VCaP (cell line): ENCODE results near the gene CALR.

Experiments
- H3K27ac ChIP-seq: fragments of 450-650 bp; 2 replicates; pipeline ENCODE4 v1.5.1; 2017
- CTCF ChIP-seq: fragments of 450-650 bp; conservative IDR thresholded peaks from 2 replicates; pipeline ENCODE4 v1.5.1; 2017; ENCODE audit warnings: mild to moderate bottlenecking, moderate library complexity

Gene CALR

GRCh38 chr19:12924621-12925310 lies 13.6 kb upstream of the CALR start:
- TF ChIP-seq CTCF: no peak
- H3K27ac ChIP-seq: no peak overlapping the region

- TF ChIP-seq CTCF: no peak
- no peak overlapping the region for H3K27ac ChIP-seq
These were observed 8.3 kb upstream of the CALR start for GRCh38 chr19:12930002-12930645.

GRCh38 chr19:12932392-12933286 lies 5.8 kb upstream of the CALR start:
- TF ChIP-seq CTCF: no peak
- H3K27ac ChIP-seq: peak overlapping the region; percentile 87

- peak within 1 kb of the TSS; percentile 87 for H3K27ac ChIP-seq
These were observed 4.9 kb upstream of the CALR start, which contains the start of gene FARSA for GRCh38 chr19:12933287-12934072. TSS of gene FARSA (minus strand) at chr19:12933711. CDS start at chr19:12933696, 15 bp downstream.

GRCh38 chr19:12935071-12935470 lies 3.3 kb upstream of the CALR start:
- TF ChIP-seq CTCF: no peak
- no peak overlapping the region for H3K27ac ChIP-seq

More at GRCh38 chr19:12933287-12934072, 4.9 kb upstream of the CALR start, which contains the start of gene FARSA:
- no peak for TF ChIP-seq CTCF

GRCh38 chr19:12936582-12936981 lies 1.8 kb upstream of the CALR start:
- H3K27ac ChIP-seq: peak overlapping the region; percentile 96; the same call in 1 of the 2 replicates
- no peak for TF ChIP-seq CTCF
